K562 (cell line): ENCODE data around the gene TBPL2. TPM values are rescaled to one million over a fixed set of nuclear protein-coding genes. Genes with fewer than 3 reads are reported as not detected.

Experiments
- ATAC-seq: fragments of 200-7000 bp; cut with Tn5 transposase; 3 replicates; pipeline ENCODE4 v1.9.1; 2020; ENCODE audit warnings: moderate library complexity
- BruUV-seq: library from RNA; stranded (reverse); fragments of 400-500 nt; replicated peaks from 2 replicates; lab custom pipeline; 2021; lab: Mats Ljungman, UMichigan
- CTCF ChIA-PET: fragments of 300-600 bp; formaldehyde crosslinking; extraction: SDS; loops from one replicate; lab custom pipeline; 2021; ENCODE audit warnings: low intra/inter-chr PET ratio; lab: Yijun Ruan, JAX
- POLR2A ChIA-PET: fragments of 300-600, 350-650 bp; sonication (Branson Sonifier 250); formaldehyde crosslinking; extraction: SDS; loops from one replicate; lab custom pipeline; 2021; ENCODE audit warnings: antibody characterized with exemption, inconsistent platforms; lab: Yijun Ruan, JAX
- DNase-seq, 4 experiments: peaks; one replicate each; pipeline versions ENCODE4 v3.0.0 to v3.0.0-alpha.2; 2011 to 2018; ENCODE audit warnings: low spot score in 3 of 4, mixed read lengths in 3 of 4; ENCODE audit errors: extremely low read depth in 1 of 4
- FAIRE-seq: peaks from 2 replicates; lab custom pipeline; 2011; peaks lifted over from hg19 to GRCh38; lab: Jason Lieb, UNC
- H2AFZ ChIP-seq: 2 replicates; pipeline ENCODE4 v1.6.0; 2011; ENCODE audit warnings: low read depth, low read length, control low read depth, inconsistent platforms
- H3K27ac ChIP-seq: fragments of 200-600 bp; 3 replicates; pipeline ENCODE4 v1.8.0; 2011; ENCODE audit warnings: low read depth, mild to moderate bottlenecking, control low read depth, inconsistent platforms, low read length, moderate library complexity, mixed read lengths; ENCODE audit errors: extremely low read depth
- H3K27me3 ChIP-seq, 2 experiments: fragments of 300-600 bp in 1 of 2; 2 replicates in 1 of 2; 3 replicates in 1 of 2; pipeline versions ENCODE4 v1.6.0 to v1.8.0; 2011; ENCODE audit warnings: inconsistent platforms in 2 of 2, low read length in 2 of 2, mild to moderate bottlenecking in 1 of 2, mixed read lengths in 1 of 2, moderate library complexity in 1 of 2; ENCODE audit not compliant: control insufficient read depth in 2 of 2, insufficient read depth in 2 of 2
- H3K36me3 ChIP-seq: fragments of 300-600 bp; 3 replicates; pipeline ENCODE4 v1.8.0; 2011; ENCODE audit warnings: mild to moderate bottlenecking, low read length, inconsistent platforms; ENCODE audit not compliant: control insufficient read depth, insufficient read depth
- H3K4me1 ChIP-seq, 2 experiments: fragments of 200-600 bp in 1 of 2; replicated peaks in 1 of 2; 2 replicates in 1 of 2; 3 replicates in 1 of 2; pipeline versions ENCODE4 v1.5.1 to v1.8.0; 2011; ENCODE audit warnings: inconsistent platforms in 2 of 2, low read length in 2 of 2, mild to moderate bottlenecking in 1 of 2, mixed read lengths in 1 of 2, moderate library complexity in 1 of 2; ENCODE audit not compliant: control insufficient read depth in 2 of 2, insufficient read depth in 2 of 2
- H3K4me2 ChIP-seq: 2 replicates; pipeline ENCODE4 v1.6.1; 2011; ENCODE audit warnings: low read length, control low read depth, inconsistent platforms, mixed read lengths; ENCODE audit not compliant: insufficient read depth
- H3K4me3 ChIP-seq: fragments of 200-600 bp; sonication (generic), shearing (Covaris generic); 2 replicates; pipeline ENCODE4 v1.5.1; 2016; ENCODE audit warnings: control low read depth, inconsistent platforms
- H3K79me2 ChIP-seq: fragments of 200-600 bp; 3 replicates; pipeline ENCODE4 v1.8.0; 2011; ENCODE audit warnings: low read length, inconsistent platforms; ENCODE audit not compliant: control insufficient read depth, insufficient read depth
- H3K9ac ChIP-seq, 2 experiments: 2 replicates each; pipeline versions ENCODE4 v1.6.0 to v1.6.1; 2011; ENCODE audit warnings: low read depth in 2 of 2, low read length in 2 of 2, control low read depth in 1 of 2, inconsistent platforms in 1 of 2, mild to moderate bottlenecking in 1 of 2, mixed read lengths in 1 of 2; ENCODE audit not compliant: insufficient read depth in 1 of 2
- H3K9me1 ChIP-seq: one replicate; pipeline ENCODE4 v1.6.0; 2011; ENCODE audit warnings: inconsistent platforms, mild to moderate bottlenecking, low read length, moderate library complexity; ENCODE audit not compliant: control insufficient read depth, insufficient read depth
- H3K9me3 ChIP-seq: replicated peaks from 2 replicates; pipeline ENCODE4 v1.5.1; 2011; ENCODE audit warnings: low read depth, low read length, inconsistent platforms; ENCODE audit not compliant: control insufficient read depth, insufficient read depth
- H4K20me1 ChIP-seq: replicated peaks from 2 replicates; pipeline ENCODE4 v1.6.1; 2011; ENCODE audit warnings: low read length, inconsistent platforms, mixed read lengths; ENCODE audit not compliant: control insufficient read depth, insufficient read depth
- ARID1B ChIP-seq: fragments of 450-650 bp; IDR thresholded peaks from 2 replicates; pipeline ENCODE4 v1.6.1; 2016; ENCODE audit warnings: antibody characterized with exemption, mild to moderate bottlenecking, inconsistent platforms
- BCL6 ChIP-seq: fragments of 250-450 bp; sonication (Bioruptor Pico); IDR thresholded peaks from 2 replicates; pipeline ENCODE4 v1.4.0; 2020
- CHD2 ChIP-seq: IDR thresholded peaks from 2 replicates; pipeline ENCODE4 v1.6.1; 2011; ENCODE audit warnings: low read depth, low read length
- KLF6 ChIP-seq: fragments of 250-450 bp; sonication (Bioruptor Pico); IDR thresholded peaks from 2 replicates; pipeline ENCODE4 v1.4.0; 2020; ENCODE audit warnings: mild to moderate bottlenecking, moderate library complexity, borderline replicate concordance
- MYNN ChIP-seq, 2 experiments: sonication (generic); formaldehyde crosslinking in 1 of 2; IDR thresholded peaks; 2 replicates each; pipeline versions ENCODE4 v1.5.0 to v1.6.1; 2016 to 2020; ENCODE audit warnings: antibody characterized with exemption in 1 of 2, missing genetic modification reagents in 1 of 2
- SREBF2 ChIP-seq: sonication (generic); formaldehyde crosslinking; IDR thresholded peaks from 2 replicates; pipeline ENCODE4 v1.4.0; 2020; ENCODE audit warnings: mild to moderate bottlenecking, missing genetic modification reagents
- XRCC4 ChIP-seq: IDR thresholded peaks from one replicate; pipeline ENCODE4 v1.6.1; 2011; ENCODE audit not compliant: insufficient read depth, insufficient read length; ENCODE audit errors: extremely low read depth
- ZNF41 ChIP-seq: fragments of 250-450 bp; sonication (Bioruptor Pico); conservative IDR thresholded peaks from 2 replicates; pipeline ENCODE4 v1.4.0; 2020; ENCODE audit warnings: mild to moderate bottlenecking
- WGBS: fragments of 100-300 bp; shearing (Covaris generic); methylation state at CpG from one replicate; pipeline ENCODE4 v1.1.6; 2016; ENCODE audit warnings: low coverage, mixed read lengths; ENCODE audit not compliant: insufficient coverage; ENCODE audit errors: missing lambda C conversion rate; 5-methylcytosine and 5-hydroxymethylcytosine counted together
- in situ Hi-C: fragments of 300-500 bp; cut with MboI; formaldehyde crosslinking; loops from 4 replicates; pipeline ENCODE4 v1.15.0; 2018; ENCODE audit warnings: inconsistent platforms, mixed read lengths
- intact Hi-C: fragments of 100-400 bp; cut with micrococcal nuclease; formaldehyde crosslinking; loops from 2 replicates; pipeline ENCODE4 v1.14.2; 2022
- polyA plus RNA-seq, 8 experiments: library from polyadenylated mRNA; depleted of rRNA in 4 of 8; stranded (reverse) in 5 of 8; unstranded in 3 of 8; fragments of >200 nt; fragmentation: Nextera tagmentation in 2 of 8; fragmentation: Illumina TruSeq in 1 of 8; extraction: Ambion mirVana in 2 of 8; extraction: Trizol in 1 of 8; gene quantifications; 2 replicates each; pipeline versions ENCODE4 v1.2.1 to v1.2.3, GENCODE V29; 2011 to 2014; ENCODE audit warnings: inconsistent platforms in 1 of 8, missing spikeins in 1 of 8
- total RNA-seq, 7 experiments: library from RNA; depleted of rRNA in 6 of 7; stranded (reverse); fragments of >200 nt in 6 of 7; fragmentation: Illumina TruSeq in 2 of 7; extraction: Trizol in 2 of 7; gene quantifications; 2 replicates each; pipeline versions ENCODE4 v1.2.1 to v1.2.3, GENCODE V29; 2011 to 2021; ENCODE audit warnings: low replicate concordance in 1 of 7
- TF ChIP-seq, protein P1 (sequence below): IDR thresholded peaks from 2 replicates; pipeline ENCODE4 v1.6.1; 2011; ENCODE audit warnings: borderline replicate concordance, low read depth, mild to moderate bottlenecking, moderate library complexity, low read length; ENCODE audit not compliant: insufficient read depth, poor library complexity, severe bottlenecking
- TF ChIP-seq, protein P2 (sequence below): fragments of 450-650 bp; formaldehyde crosslinking; IDR thresholded peaks from 2 replicates; pipeline ENCODE4 v1.4.0; 2020; ENCODE audit warnings: mild to moderate bottlenecking, moderate library complexity
- TF ChIP-seq, protein P3 (sequence below): sonication (generic); formaldehyde crosslinking; IDR thresholded peaks from 2 replicates; pipeline ENCODE4 v1.5.0; 2020; ENCODE audit warnings: missing genetic modification reagents

Gene TBPL2
- total and polyA plus RNA-seq, 9 of the 15 experiments (the other 6 are each of a cell fraction or from before 2014, with no cell fraction given) = not detected

DNA sequence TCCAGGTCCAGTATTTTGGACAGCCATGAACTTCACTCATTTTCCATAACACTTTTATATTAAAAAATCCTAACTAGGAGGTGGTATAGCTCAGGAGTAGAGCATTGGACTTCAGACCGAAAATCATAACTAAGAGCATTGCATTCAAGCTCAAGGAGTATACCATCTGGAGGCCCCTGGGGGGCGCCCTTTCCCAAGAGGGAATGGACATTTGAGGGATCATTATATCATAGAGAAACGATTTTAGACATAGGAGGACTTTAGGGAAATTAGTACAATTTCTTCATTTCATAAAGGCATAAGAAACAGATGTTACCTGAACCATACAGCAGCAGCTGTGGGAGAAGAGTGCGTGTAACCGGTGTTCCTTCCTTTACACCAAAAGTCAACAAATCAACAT is 23.6 kb downstream of the TBPL2 start (continued):
- TF ChIP-seq, protein P1, sequence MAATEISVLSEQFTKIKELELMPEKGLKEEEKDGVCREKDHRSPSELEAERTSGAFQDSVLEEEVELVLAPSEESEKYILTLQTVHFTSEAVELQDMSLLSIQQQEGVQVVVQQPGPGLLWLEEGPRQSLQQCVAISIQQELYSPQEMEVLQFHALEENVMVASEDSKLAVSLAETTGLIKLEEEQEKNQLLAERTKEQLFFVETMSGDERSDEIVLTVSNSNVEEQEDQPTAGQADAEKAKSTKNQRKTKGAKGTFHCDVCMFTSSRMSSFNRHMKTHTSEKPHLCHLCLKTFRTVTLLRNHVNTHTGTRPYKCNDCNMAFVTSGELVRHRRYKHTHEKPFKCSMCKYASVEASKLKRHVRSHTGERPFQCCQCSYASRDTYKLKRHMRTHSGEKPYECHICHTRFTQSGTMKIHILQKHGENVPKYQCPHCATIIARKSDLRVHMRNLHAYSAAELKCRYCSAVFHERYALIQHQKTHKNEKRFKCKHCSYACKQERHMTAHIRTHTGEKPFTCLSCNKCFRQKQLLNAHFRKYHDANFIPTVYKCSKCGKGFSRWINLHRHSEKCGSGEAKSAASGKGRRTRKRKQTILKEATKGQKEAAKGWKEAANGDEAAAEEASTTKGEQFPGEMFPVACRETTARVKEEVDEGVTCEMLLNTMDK = peak; percentile 60
- TF ChIP-seq MYNN (IDR thresholded peaks at IDR 0.05) (no peak), MYNN (CRISPR knock-in tag; IDR thresholded peaks at IDR 0.05) (no peak), XRCC4 (no peak)

DNA sequence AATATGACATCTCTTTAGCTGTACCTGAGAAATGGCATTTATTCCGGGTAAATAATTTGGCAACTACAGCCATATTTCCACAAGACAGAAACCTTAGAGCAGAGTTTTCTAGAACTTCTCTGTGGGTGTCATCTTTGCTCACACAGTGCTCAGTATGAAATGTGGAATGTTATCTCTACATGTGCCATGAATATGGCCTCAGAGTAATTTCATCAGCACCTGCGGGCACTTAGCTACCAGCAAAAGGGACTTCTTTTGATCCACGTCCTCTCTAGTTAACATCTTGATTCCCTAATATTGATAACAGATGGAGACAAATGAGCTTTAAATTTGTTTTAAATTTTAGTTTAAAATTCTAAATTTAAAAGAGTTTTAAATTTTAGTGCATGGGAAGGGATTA is 25.9 kb downstream of the TBPL2 start:
- no TSS peak for BruUV-seq
- no peak overlapping the region for H3K9ac ChIP-seq
- no peak for FAIRE-seq
- H3K4me2 ChIP-seq = no peak overlapping the region
- H3K79me2 ChIP-seq = peaks cover 21% of the 10 kb centered on the region
- no peak overlapping the region for H3K27ac ChIP-seq
- H3K4me3 ChIP-seq = no peak overlapping the region
- TF ChIP-seq, protein P2, sequence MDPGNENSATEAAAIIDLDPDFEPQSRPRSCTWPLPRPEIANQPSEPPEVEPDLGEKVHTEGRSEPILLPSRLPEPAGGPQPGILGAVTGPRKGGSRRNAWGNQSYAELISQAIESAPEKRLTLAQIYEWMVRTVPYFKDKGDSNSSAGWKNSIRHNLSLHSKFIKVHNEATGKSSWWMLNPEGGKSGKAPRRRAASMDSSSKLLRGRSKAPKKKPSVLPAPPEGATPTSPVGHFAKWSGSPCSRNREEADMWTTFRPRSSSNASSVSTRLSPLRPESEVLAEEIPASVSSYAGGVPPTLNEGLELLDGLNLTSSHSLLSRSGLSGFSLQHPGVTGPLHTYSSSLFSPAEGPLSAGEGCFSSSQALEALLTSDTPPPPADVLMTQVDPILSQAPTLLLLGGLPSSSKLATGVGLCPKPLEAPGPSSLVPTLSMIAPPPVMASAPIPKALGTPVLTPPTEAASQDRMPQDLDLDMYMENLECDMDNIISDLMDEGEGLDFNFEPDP (CRISPR knock-in tag) = no peak
- TF ChIP-seq CHD2 = no peak
- no peak for TF ChIP-seq SREBF2 (CRISPR knock-in tag)
- no peak for TF ChIP-seq ZNF41 (CRISPR knock-in tag)
- TF ChIP-seq KLF6 (CRISPR knock-in tag) = no peak
- no peak for TF ChIP-seq ARID1B
- TF ChIP-seq, protein P3, sequence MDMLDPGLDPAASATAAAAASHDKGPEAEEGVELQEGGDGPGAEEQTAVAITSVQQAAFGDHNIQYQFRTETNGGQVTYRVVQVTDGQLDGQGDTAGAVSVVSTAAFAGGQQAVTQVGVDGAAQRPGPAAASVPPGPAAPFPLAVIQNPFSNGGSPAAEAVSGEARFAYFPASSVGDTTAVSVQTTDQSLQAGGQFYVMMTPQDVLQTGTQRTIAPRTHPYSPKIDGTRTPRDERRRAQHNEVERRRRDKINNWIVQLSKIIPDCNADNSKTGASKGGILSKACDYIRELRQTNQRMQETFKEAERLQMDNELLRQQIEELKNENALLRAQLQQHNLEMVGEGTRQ (CRISPR knock-in tag) = no peak
- no peak for TF ChIP-seq BCL6 (CRISPR knock-in tag)
- DNase-seq = no peak
- H3K27me3 ChIP-seq = no peaks in the 10 kb centered on the region
- in situ Hi-C loops (no loop called here), intact Hi-C loops (no loop called here)
- H3K9me1 ChIP-seq = no peaks in the 10 kb centered on the region
- H3K9me3 ChIP-seq = no peaks in the 10 kb centered on the region
- POLR2A ChIA-PET = interaction anchor here (0.5 to 1.3 kb wide), 2 partner anchors 13 to 405 kb away, joined by 4 read pairs; no protein-coding TSS in a partner anchor
- CTCF ChIA-PET = no interaction called here
- no peaks in the 10 kb centered on the region for H3K36me3 ChIP-seq
- H4K20me1 ChIP-seq = no peaks in the 10 kb centered on the region
- 39% methylated on average over 3 of the region's 3 CpGs for WGBS
- no peak for ATAC-seq
- H3K4me1 ChIP-seq = peaks cover 6 to 22% of the 10 kb centered on the region in 2 experiments; a peak in 3 of 5 replicates
- H2AFZ ChIP-seq = no peak overlapping the region
